ENCODE data around the gene PEPD.

PEPD gene

DNA sequence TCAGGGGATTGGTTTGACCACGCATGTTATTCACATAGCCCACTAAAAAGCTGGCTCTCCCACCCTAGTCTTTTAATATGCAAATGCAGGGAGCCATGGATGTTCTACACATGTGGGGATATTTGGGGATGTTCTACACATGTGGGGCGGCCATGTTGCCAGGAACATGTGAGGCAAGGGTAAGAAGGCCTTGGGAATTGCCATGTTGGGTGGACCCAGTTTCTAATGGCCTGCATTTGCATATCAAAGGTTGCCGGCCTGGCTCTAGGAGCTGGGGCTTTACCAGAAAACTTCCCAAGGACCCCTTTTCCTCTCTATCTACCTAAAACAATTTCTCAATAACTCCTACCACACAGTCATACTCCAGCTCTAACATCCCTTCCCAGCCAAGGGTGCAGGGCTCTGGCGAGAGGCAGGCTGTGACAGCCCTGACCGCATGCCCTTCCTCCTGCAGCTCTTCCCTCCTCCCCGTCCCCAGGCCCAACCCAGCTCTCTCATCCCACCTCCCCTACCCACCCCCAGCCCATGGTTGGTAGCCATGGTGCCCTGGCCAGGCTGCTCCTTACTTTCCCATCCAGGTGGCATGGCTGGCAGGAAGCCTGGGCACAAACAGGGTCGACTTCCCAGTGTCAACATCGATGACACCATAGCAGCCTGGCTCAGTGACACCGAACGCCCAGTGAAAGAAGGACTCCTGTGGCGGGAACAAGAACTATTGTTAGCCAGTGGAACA is 11.0 kb downstream of the PEPD start:
- DNase-seq: no peak

DNA sequence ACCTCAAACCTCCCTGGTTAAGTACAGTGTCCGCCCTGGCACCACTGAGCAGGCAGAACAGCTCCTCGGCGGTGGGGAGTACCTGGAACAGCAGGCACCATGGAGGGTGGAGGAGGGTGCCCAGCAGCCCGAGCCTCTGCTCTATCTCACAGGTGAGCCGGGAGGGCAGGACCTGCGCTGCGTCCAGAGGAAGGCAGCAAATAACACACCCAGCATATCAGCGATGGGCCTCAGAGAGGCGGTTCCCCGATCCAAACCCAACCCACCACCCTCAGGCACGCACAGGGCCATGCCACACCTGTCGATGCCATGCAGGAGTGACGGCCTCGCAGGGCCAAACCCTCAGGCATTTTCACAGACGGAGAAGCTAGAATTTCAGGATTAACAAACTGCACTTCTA is 11.8 kb downstream of the PEPD start:
- no peak for DNase-seq

DNA sequence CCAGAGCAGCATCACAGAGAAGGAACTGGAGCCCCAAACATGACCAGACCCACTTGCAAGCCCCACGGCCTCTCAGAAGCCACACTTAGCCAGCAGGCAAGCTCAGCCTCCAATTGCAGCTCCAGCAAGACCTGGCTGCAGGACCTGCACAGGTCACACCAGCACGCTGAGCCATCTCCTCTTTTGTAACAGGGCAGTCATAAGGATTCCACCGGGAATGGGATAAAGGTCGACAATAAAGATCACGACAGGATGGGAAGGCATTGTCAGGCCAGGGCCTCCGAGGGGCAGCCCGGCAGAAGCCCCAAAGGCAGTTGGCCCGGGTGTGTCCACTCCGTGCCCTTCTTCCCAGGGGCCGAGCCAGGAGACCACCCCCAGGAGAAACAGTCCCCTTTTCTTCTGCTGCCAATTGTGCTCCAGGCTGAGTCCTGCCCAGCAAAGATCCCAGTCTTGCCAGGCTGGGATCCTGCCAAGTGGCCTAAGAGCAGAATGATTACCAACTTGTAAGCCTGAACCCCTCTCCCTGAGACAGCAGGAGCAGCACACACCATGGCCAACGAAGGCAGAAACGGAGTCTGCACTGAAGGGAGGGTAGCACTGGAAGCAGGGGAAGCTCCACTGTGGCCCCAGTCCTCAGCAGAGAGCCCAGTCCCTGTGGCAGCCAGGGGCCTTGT is 12.5 kb downstream of the PEPD start:
- no peak for DNase-seq

DNA sequence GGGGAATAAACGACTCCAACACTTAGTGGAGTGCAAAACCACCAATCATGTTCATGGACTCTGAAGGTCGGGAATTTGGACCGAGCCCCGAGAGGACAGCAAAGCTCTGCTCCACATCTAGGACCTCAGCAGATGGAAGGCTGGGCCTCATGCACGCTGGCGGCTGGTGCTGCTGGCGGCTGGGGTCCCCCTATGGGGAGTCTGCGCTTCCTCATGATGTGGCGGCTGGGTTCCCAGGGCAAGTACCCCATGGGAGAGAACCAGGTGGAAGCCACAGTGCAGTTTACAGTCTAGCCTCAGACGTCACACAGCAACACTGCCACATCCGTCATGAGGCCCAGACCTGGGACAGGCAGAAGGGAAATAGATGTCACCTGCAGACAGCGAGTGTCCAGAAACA is 13.2 kb downstream of the PEPD start:
- DNase-seq: no peak

- DNase-seq: no peak
These were observed 13.6 kb downstream of the PEPD start for GRCh38 chr19:33508009-33508408.

GRCh38 chr19:33507021-33507956 is 14.3 kb downstream of the PEPD start:
- DNase-seq: no peak

DNA sequence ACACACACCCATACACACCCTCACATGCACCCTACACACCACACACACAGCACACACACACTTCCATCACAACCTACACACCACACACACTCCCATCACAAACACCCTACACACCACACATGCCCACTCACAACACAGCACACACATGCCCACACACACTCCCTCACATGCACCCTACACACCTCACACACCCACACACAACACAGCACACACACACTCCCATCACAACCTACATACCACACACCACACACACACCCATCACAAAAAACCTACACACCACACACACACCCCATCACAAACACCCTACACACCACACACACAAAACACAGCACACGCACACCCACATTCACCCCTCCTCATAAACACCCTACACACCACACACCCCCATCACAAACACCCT is 15.1 kb downstream of the PEPD start:
- no peak for DNase-seq

- DNase-seq: no peak
These were observed 15.8 kb downstream of the PEPD start for GRCh38 chr19:33505823-33506222.

DNA sequence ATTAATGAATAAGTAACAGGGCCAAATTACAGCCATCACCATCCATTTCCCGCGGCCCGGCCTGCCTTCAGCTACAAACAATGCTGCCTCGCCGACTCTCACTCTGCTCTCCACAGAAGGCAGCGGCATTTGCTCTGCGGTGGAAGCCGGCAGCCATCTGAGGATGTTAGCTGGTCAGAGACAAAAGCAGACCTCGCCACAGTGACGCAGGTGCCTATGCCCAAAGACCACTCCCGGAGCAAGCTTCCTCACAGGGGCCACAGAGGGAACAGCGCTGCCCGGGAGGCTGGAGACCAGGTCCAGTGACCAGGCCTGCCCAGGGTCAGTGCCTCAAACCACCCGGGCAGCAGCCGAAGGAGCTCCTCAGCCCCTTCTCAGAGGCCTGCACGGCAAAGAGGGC is 16.4 kb downstream of the PEPD start:
- DNase-seq: no peak

DNA sequence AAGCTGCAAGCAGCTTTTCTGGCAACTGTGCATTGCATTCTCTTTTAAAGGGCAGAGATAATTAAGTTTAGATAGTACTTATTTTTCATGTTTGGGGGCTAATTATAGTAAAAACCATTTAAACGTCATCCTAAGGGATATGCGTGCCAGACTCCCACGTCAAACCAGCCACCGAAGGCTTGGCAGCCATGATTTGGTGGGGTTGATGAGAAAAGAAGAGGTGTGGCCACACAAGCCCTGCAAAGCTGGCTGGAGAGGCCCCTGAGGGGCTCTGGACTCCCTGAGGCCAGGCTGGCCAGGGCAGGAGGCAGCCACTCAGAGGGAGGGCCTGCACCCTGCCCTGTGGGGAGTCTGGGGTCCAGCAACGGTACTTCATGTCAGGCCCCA is 17.5 kb downstream of the PEPD start:
- no peak for DNase-seq

GRCh38 chr19:33503433-33504057 is 18.0 kb downstream of the PEPD start:
- DNase-seq: no peak

- DNase-seq: no peak
These were observed 18.6 kb downstream of the PEPD start for GRCh38 chr19:33503030-33503429.

DNA sequence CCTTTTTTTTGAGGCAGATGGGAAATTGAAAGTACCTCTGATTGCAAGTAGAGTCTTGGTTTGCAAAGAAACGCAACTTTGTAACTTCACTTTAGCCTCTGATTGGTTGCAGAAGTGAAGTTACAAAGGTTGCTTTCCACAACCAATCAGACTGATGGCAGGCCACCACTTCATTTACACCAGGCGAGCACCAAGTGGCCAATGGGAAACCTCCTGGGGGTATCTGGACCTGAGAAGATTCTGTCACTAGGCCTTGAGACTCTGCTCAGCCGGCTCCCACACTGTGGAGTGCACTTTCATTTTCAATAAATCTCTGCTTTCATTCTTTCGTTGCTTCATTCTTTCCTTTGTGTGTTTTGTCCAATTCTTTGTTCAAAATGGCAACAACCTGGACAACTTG is 19.1 kb downstream of the PEPD start:
- DNase-seq: no peak

DNA sequence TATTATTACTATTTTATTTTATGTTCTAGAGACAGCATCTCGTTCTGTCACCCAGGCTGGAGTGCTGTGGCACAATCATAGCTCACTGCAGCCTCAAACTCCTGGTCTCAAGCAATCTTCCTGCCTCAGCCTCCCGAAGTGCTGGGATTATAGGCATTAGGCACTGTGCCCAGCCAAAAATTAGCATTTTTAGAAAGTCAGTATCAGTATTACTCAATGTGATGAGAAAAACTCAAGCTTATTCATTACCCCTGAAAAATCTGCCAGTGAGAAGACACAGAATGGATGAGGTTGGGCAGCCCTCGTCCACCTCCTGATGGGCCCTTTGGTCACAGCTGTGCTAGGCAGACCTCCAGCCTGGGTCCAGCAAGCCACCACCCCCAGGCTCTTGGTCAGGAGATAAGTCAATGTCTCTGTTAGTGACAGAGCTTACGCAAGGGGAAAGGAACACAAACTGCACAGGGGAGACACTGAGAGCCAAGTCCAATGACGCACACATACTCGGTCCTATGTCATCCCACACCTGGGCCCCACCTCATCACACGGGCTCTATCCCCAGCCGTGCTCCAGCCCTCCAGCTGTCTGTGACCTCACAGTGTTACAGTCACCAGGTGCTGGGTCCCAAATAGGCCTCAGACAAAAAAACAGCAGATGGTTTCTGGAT is 19.8 kb downstream of the PEPD start:
- DNase-seq: no peak

DNA sequence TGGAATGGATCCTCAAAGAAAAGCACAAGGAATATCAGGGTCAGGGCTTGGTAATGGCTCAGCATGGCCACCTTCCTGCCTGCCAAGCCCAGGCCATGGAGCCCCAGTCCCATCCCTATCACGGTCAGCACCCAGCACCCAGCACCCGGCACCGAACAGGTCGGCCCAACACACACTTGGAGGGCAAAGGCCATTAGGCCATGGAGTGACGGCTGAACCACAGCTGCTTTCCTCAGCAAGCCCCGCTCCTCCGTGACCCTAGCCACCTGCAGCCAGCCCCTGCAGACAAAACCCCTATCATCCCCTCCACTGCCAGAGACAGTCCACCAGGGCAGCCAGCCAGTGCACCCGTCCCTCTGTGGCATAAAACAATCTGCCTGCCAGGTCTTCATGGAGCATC is 20.6 kb downstream of the PEPD start:
- no peak for DNase-seq

GRCh38 chr19:33500586-33500985 is 21.0 kb downstream of the PEPD start:
- DNase-seq: no peak

DNA sequence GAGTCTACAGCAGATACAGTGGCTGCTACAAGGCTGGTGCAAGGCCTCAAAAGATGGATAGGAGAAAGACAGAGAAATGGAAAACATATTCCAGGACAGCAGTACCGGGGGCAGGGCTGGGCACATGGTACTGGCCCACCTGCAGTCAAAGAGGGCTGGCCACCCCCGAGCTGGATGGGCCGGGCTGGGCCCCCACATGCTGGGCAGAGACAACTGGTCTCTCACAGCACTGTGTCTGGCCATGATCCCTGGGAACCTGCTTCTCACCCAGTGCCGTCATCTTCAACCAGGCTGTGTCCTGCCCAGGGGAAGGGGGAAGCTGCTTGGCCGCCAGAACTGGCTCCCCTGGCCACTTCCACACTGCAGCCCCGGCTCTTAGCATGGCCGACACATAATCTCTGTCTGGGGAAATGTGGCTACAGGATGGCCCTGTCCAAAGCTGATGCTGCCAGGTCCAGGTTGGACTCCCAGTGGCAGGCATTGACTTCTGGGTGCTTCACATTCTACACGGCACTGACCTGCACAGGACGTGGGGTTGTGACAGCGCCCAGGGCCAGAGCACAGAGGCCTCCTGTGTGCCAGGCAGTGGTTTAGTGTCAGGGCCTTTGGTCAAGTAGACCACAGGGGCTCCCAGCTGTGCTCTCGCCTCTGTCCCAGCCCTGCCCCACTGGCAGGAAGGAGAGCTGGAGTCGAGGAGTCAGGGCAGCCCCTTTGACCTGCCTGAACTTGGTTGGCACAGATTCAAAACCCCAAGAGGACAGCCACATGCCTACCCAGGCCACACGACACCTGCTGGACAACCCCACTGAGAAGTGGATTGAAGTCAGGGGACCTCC is 21.7 kb downstream of the PEPD start:
- DNase-seq: no peak

DNA sequence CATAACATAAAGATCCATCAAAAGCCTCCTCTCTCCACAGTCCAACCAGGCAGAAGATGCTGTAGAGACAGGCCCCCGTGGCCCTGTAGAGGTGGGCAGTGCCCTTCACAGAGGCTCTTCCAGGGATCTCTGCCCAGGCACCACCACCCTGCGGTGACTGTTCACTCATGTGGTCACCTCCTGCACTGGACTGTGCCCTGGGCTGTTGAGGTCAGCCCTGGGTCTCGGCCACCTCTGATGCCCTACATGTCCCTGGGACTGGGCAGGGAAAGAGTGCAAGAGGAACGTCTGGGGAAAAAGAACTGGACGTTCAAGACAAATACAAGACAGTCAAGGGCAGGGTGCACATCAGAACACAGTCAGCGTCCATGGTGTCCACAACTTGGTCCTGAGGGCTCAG is 22.3 kb downstream of the PEPD start:
- no peak for DNase-seq

DNA sequence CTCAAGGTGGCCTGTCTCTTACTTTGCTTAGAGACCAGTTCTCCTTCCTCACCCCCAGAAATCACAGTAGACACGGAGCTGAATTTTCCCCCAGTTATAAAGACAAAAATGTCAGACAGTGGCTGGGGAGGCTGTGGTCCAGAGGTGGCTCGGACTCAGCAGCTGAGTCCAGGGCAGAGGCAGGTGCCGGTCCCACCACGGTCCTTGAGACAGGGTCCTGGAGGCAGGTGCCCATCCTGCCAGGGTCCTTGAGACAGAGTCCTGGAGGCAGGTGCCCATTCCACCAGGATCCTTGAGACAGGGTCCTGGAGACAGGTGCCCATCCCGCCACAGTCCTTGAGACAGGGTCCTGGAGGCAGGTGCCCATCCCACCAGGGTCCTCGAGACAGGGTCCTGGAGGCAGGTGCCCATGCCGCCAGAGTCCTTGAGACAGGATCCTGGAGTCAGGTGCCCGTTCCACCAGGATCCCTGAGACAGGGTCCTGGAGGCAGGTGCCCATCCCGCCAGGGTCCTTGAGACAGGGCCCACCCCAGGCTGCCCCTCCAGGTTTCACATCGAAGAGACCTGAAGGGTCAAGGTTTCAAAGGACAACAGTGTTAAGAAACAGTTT is 23.1 kb downstream of the PEPD start:
- no peak for DNase-seq

DNA sequence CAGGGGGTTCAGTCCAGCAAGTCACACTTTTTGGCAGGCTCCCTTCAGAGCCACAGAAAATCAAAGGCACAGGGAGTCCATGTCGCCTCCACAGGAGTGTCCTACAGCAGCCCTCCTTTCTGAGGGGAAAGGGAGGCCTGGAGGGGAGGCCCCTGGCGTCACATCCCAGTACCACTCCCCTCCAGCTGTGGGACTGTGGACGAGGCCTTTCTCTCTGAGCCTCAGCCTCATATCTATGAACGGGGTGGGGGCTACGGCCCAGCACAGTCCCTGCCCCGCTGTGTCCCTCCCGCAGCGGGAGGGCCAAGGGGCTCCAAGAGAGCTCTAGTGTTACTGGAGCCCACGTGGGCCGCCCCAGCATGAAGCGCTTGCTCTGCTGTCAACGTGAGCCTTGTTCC is 23.8 kb downstream of the PEPD start:
- no peak for DNase-seq

GRCh38 chr19:33497131-33497777 is 24.3 kb downstream of the PEPD start:
- DNase-seq: no peak

Measured in GOT3 (cell line).